ENCODE results near the gene GRIK1.

Gene GRIK1

DNA sequence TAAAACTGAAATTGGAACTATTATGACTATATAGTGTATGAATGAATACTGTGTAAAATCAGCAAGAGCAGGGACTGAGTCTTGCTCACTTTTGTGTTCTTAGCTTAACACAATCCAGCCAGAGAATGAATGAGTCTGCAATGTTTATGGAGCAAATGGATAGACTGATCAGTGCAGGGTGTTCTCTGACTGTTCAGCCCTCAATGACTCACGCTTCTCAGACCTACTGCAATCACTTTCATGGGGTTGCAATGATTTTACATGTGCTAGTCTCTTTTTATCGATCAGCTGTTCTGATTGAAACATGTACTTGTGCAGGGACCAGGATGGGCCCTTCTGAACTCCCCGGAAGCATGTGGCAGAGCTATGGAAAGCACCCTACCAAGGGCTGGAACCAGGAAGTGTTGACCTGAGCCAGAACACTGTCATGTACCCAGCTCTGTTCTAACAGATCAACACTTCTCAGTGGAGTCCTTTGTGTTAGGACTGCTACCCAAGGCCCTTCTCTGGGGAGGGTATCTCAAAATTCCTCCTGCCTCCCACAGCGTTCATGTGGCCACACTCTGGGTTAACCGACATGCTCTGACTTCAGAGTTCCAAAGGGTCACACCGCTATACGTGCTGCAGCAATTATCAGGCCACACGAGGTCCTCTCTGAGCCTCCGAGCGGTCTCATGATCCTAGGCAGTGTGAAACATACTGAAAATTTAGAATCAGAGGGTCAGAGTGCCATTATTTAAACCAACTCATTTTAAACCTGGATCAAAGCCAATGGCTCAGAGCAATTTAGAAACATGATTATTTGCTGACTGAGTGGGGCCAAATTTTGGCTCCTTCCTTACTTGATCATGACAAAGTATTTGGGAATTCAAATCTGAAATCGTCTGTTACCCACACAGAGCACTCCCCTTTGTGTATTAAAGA, 35.2 kb downstream of the GRIK1 start:
- DNase-seq, result no peak

DNA sequence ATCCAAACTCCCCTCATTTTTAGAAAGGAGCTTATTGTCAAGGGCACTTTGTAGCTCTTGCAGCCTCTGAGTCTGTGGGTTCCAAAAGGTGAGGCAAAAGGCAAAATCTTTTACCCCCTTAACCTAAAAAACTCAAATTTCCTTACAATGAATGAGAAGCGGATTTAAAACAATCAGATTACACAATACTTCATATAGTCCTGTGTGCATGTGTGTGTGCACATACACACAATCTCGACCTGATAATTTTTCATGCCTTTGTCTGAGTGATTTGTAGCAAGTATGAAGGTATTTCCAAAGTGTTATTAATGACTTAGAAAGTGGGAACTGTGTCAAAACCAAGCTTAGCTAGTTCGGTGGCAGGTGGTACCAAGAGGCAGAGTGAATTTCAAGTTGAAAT, 42.9 kb downstream of the GRIK1 start:
- no peak for DNase-seq

GRCh38 chr21:29893687-29894086, 46.1 kb downstream of the GRIK1 start:
- DNase-seq, result no peak

GRCh38 chr21:29892379-29892778, 47.4 kb downstream of the GRIK1 start:
- DNase-seq, result no peak

GRCh38 chr21:29888437-29888836, 51.4 kb downstream of the GRIK1 start:
- no peak for DNase-seq

DNA sequence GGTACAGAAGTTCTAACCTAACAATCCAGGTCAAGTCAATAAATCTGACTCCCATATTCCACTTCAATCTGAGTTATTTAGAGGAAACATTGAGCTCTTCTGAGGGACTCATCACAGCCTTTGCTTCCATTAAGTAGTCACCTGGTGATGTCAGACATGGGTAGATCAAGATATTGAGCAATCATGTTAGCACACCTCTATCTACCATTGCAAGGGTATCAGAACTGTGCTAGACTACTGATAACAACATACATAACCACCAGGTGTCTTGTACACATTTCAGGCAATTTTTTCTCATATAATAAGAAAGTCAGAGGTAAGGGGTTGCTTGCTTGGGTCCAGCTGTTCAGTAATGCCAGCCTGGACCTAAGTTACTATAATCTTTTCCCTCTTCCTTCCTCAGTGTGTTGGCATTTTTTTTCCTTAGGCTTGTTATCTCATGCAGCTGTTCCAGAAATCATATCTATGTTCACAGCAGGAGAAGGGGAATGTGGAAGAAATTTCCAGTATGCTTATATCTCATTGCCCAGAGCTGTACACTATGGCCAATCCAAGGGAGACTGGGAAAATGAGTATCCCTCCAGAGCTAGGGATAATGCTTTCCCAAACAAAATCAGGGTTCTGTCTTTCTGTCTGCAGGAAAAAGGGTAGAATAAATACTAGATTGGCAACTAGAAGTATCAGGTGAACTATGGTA, 52.3 kb downstream of the GRIK1 start:
- no peak for DNase-seq

DNA sequence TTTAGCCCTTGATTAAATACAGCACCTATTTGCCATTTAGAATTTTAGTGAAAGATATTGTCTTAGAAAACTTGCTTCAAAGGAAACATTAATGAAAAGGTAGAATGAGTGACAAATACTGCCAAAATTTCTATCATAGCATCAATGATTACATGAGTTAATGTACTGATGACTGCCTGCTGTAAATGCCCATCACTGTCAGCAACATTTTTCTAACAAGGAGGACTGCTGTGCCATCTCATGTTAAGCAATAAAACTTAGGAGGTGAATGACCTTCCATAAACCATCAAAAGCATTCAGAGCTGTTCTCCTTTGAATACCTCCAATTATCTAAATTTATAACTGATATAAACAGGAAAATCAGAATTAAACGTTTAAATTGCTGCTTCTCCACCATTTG, 54.3 kb downstream of the GRIK1 start:
- no peak for DNase-seq

- no peak for DNase-seq
Measured at GRCh38 chr21:29875873-29876272, 63.9 kb downstream of the GRIK1 start.

- no peak for DNase-seq
Measured at GRCh38 chr21:29875036-29875716, 64.6 kb downstream of the GRIK1 start.

DNA sequence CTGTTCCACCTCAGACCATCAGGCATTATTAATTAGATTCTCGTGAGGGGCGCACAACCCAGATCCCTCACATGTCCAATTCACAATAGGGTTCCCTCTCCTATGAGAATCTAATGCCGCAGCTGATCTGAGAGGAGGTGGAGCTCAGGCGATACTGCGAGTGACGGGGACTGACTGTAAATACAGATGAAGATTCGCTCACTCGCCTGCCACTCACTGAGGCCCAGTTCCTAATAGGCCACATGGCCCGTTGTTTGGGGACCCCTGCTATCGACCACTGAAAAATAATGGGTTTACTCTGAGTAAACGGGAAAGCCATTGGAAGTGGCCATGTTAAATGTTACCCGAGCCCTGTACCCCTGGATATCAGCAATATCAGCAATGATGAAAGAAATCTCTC, 65.9 kb downstream of the GRIK1 start:
- DNase-seq, result no peak

GRCh38 chr21:29870814-29871213, 69.0 kb downstream of the GRIK1 start:
- no peak for DNase-seq

- no peak for DNase-seq
Measured at GRCh38 chr21:29867796-29868195, 72.0 kb downstream of the GRIK1 start.

DNA sequence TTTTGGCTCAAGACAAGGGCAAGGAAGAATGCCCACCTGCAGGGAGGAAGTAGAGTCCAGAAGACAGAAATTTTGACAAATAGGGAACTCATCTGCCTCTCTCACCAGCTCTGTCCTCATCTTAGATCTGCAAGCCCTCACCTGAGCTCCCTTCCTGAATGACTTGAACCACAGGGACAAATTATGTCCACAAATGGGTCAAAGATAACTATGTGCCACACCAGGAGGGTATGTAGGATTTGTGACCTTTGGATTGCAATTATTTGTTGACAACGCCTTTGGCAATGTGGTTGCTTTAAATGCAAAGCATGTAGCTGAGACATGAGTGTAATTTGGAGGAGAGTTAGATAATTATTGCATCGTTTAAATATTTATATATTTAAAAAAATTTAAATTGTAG, 79.5 kb downstream of the GRIK1 start:
- no peak for DNase-seq

DNA sequence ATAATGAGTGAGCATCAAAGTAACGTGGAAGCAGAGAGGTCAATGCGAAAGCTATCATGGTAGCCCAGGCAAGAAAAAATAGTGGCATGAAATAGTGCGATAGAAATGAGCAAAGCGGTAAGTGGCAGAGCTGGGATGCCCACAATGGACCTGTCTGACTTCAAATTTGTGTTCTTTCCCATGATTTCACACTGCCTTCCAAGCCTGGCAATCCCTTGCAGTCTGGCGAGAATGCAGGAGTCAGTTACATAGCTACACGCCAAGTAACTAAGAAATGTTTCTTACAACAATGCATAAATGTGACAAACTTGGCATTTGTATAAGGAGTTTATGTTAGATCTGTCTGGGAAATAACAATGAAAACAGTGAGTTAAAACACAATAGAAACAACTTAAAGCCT, 82.6 kb downstream of the GRIK1 start:
- no peak for DNase-seq

- no peak for DNase-seq
Measured at GRCh38 chr21:29854795-29855194, 85.0 kb downstream of the GRIK1 start.

DNA sequence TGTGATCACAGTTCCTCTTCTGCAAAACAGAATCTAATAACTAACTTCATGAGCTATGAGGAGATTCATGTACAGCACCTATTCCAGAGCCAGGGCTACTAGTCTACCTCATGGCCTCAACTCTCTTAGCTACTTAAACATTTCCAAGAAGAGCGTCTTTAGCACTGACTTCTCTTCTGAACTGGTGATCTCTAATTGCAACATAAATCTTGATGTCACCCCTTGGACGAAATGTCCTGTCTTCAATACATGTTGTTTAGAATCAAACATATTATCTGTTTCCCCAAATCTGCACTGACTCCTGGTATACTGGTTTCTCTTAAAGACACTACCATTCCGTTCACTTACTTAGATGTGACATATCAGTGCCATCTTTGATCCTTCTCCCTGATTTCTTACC, 88.2 kb downstream of the GRIK1 start:
- no peak for DNase-seq

DNA sequence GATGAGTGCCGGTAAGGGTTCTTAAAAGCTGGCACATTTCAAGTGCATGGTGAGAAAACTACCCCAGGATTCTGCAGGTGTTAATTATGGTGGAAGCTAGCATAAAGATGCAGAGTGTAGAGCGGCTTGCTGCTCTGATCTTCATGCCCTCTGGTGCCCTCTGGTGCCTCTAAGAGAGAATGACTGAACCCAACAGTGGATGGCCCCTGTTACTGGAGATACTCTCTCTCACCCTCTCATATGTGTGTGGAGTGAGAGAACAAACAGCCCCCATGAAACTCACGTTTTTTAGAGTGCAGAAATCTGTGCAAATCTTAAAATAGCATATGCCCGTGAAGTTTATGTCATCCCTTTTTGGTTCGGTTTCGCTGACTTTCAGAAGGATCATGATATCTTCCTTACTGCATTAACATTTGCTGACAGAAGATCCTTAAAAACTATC, 90.0 kb downstream of the GRIK1 start:
- peak; percentile 15 for DNase-seq

DNA sequence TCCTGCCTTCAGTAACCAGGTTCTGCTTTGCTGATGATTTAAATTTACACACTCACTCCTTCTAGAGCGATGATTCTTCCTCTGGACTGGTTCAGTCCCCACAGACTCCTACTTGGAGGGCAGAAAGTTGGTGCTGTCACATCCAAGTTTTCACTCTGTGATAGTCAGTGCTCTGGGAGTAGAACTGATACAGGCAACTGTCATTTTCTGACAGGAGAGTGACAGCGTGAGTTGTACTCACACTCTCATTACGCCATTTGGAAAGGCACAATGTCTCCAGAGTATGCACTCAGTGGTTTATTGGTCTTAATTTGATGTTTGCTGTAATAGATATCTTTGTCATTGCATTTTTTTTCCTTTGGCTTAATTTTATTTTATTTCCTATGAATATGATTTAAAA, 96.0 kb downstream of the GRIK1 start:
- no peak for DNase-seq

GRCh38 chr21:29834617-29835016, 105.2 kb downstream of the GRIK1 start:
- DNase-seq, result no peak

- DNase-seq, result no peak
Measured at GRCh38 chr21:29832217-29832616, 107.6 kb downstream of the GRIK1 start.

DNA sequence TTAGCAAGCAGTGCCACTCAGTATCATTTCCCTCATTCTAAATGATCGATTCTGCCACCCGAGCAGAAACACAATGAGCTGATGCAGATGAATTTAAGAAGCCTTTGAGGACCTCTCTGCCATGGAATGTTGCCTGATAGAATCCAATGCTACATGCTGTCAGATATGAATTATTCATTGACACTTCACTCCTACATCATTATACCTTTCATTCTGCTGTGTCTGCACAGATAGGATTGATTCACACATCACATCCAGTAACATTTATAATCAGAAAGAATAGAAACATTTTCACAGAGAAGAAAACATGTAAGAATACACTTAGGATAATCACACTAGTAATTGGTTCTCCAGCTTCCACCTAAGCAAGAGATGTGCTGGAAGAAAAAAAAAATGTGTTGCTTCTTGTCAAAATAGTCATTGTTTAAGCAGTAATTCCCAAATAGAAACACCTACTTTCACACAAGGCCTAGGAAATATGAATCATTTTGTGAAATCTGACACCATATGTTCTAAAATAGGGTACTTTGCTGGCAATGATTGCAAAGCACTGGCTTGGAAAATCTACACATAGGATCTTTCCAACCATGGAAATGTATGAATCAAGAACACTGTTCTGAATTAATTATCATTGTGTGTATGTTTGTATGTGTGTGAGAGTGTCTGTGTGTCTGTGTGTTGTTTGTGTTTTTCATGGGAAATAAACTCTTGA, 110.1 kb downstream of the GRIK1 start:
- DNase-seq, result no peak

GRCh38 chr21:29827647-29828046, 112.1 kb downstream of the GRIK1 start:
- DNase-seq, result no peak

GRCh38 chr21:29827236-29827635, 112.6 kb downstream of the GRIK1 start:
- DNase-seq, result no peak
